PC-3 (cell line): ENCODE data around the gene VAMP3.

Source experiments
- CTCF ChIP-seq: fragments of 300-600 bp; sonication (generic); conservative IDR thresholded peaks from 2 replicates; pipeline ENCODE4 v1.5.1; 2017; ENCODE audit warnings: antibody characterized with exemption, low read depth, mild to moderate bottlenecking, low read length
- EZH2 ChIP-seq: fragments of 300-600 bp; sonication (generic); IDR thresholded peaks from one replicate; pipeline ENCODE4 v1.6.1; 2017; ENCODE audit warnings: antibody characterized with exemption, mild to moderate bottlenecking, low read length; ENCODE audit not compliant: unreplicated experiment
- EZH2phosphoT487 ChIP-seq: fragments of 300-600 bp; sonication (generic); IDR thresholded peaks from 2 replicates; pipeline ENCODE4 v1.6.1; 2018; ENCODE audit warnings: mild to moderate bottlenecking, antibody characterized with exemption, low read length, borderline replicate concordance

- TF ChIP-seq CTCF: no peak
- no peak for TF ChIP-seq EZH2phosphoT487
- TF ChIP-seq EZH2: no peak
These were observed 38.6 kb downstream of the VAMP3 start for GRCh38 chr1:7809742-7810141.
